HepG2 (cell line): ENCODE results near the gene GPR68. TPM values are rescaled to one million over a fixed set of nuclear protein-coding genes. Genes with fewer than 3 reads are reported as not detected.

Experiments used
- ATAC-seq: fragments of 200-7000 bp; cut with Tn5 transposase; 3 replicates; pipeline ENCODE4 v1.9.1; 2020; ENCODE audit warnings: mild to moderate bottlenecking, moderate library complexity
- BruUV-seq: library from RNA; stranded (reverse); fragments of 400-500 nt; replicated peaks from 2 replicates; lab custom pipeline; 2021; lab: Mats Ljungman, UMichigan
- CTCF ChIA-PET: fragments of 300-600 bp; formaldehyde crosslinking; extraction: SDS; loops from one replicate; lab custom pipeline; 2021; ENCODE audit warnings: low total read pairs, inconsistent platforms, low intra/inter-chr PET ratio; lab: Yijun Ruan, JAX
- POLR2A ChIA-PET: fragments of 350-600 bp; sonication (Branson Sonifier 250); formaldehyde crosslinking; loops from one replicate; lab custom pipeline; 2020; ENCODE audit warnings: antibody characterized with exemption, inconsistent platforms; lab: Yijun Ruan, JAX
- DNase-seq: peaks from one replicate; pipeline ENCODE4 v3.0.0-alpha.2; 2015; ENCODE audit warnings: low spot score
- FAIRE-seq: peaks from 3 replicates; lab custom pipeline; 2011; peaks lifted over from hg19 to GRCh38; lab: Jason Lieb, UNC
- H2AFZ ChIP-seq: one replicate; pipeline ENCODE4 v1.6.1; 2011; ENCODE audit warnings: low read length, inconsistent platforms
- H3K27ac ChIP-seq: fragments of 300-600 bp; 3 replicates; pipeline ENCODE4 v1.8.0; 2011; ENCODE audit warnings: mixed run types, mild to moderate bottlenecking, mixed read lengths, low read length, inconsistent platforms; ENCODE audit not compliant: insufficient read depth; ENCODE audit errors: extremely low read length
- H3K27me3 ChIP-seq, 2 experiments: fragments of 200-600 bp in 1 of 2; 2 replicates in 1 of 2; 3 replicates in 1 of 2; pipeline versions ENCODE4 v1.6.0 to v1.8.0; 2011; ENCODE audit warnings: low read length in 2 of 2, mild to moderate bottlenecking in 2 of 2, moderate library complexity in 2 of 2, inconsistent platforms in 1 of 2; ENCODE audit not compliant: insufficient read depth in 2 of 2, control insufficient read depth in 1 of 2
- H3K36me3 ChIP-seq, 2 experiments: fragments of 200-600 bp in 1 of 2; replicated peaks in 1 of 2; 2 replicates in 1 of 2; 3 replicates in 1 of 2; pipeline versions ENCODE4 v1.5.1 to v1.8.0; 2011; ENCODE audit warnings: low read length in 2 of 2, inconsistent platforms in 1 of 2; ENCODE audit not compliant: insufficient read depth in 2 of 2, control insufficient read depth in 1 of 2
- H3K4me1 ChIP-seq: 2 replicates; pipeline ENCODE4 v1.5.1; 2012; ENCODE audit warnings: low read length, inconsistent platforms; ENCODE audit not compliant: insufficient read depth
- H3K4me2 ChIP-seq: 2 replicates; pipeline ENCODE4 v1.6.0; 2011; ENCODE audit warnings: low read depth, low read length, inconsistent platforms
- H3K4me3 ChIP-seq, 3 experiments: fragments of 200-600 bp in 1 of 3; sonication (generic), shearing (Covaris generic) in 1 of 3; replicated peaks in 1 of 3; 2 replicates each; pipeline ENCODE4 v1.5.1; 2011 to 2016; ENCODE audit warnings: low read length in 3 of 3, inconsistent platforms in 2 of 3, low read depth in 2 of 3, mild to moderate bottlenecking in 2 of 3, control low read depth in 1 of 3, mixed read lengths in 1 of 3; ENCODE audit not compliant: insufficient read depth in 1 of 3
- H3K79me2 ChIP-seq: one replicate; pipeline ENCODE4 v1.6.1; 2011; ENCODE audit warnings: low read length, inconsistent platforms; ENCODE audit not compliant: insufficient read depth
- H3K9ac ChIP-seq: 2 replicates; pipeline ENCODE4 v1.6.0; 2011; ENCODE audit warnings: mild to moderate bottlenecking, low read depth, low read length, inconsistent platforms; ENCODE audit not compliant: insufficient read depth
- H3K9me3 ChIP-seq: 2 replicates; pipeline ENCODE4 v1.5.1; 2012; ENCODE audit warnings: mild to moderate bottlenecking, low read length
- H4K20me1 ChIP-seq: 2 replicates; pipeline ENCODE4 v1.6.0; 2011; ENCODE audit warnings: inconsistent platforms, mild to moderate bottlenecking, low read length, moderate library complexity; ENCODE audit not compliant: insufficient read depth
- ATF7-NPFF ChIP-seq: sonication (generic); formaldehyde crosslinking; IDR thresholded peaks from 2 replicates; pipeline ENCODE4 v1.8.1; 2023; ENCODE audit warnings: mild to moderate bottlenecking, low read depth, missing genetic modification reagents, moderate library complexity
- EED ChIP-seq: sonication (generic); formaldehyde crosslinking; IDR thresholded peaks from 2 replicates; pipeline ENCODE4 v1.5.0; 2020; ENCODE audit warnings: mild to moderate bottlenecking, missing genetic modification reagents
- ETV6 ChIP-seq: sonication (generic); formaldehyde crosslinking; conservative IDR thresholded peaks from 2 replicates; pipeline ENCODE4 v1.4.0; 2020; ENCODE audit warnings: missing genetic modification reagents
- MED1 ChIP-seq: sonication (generic); formaldehyde crosslinking; IDR thresholded peaks from 2 replicates; pipeline ENCODE4 v1.4.0; 2020; ENCODE audit warnings: missing genetic modification reagents
- REPIN1 ChIP-seq: sonication (generic); formaldehyde crosslinking; IDR thresholded peaks from 2 replicates; pipeline ENCODE4 v1.8.0; 2022; ENCODE audit warnings: missing genetic modification reagents, low read depth, mild to moderate bottlenecking, borderline replicate concordance
- RXRA ChIP-seq: sonication (generic); formaldehyde crosslinking; IDR thresholded peaks from 2 replicates; pipeline ENCODE4 v1.5.1; 2020; ENCODE audit warnings: missing genetic modification reagents
- TEAD3 ChIP-seq: optimal IDR thresholded peaks from 2 replicates; pipeline ENCODE3; 2016; ENCODE audit warnings: borderline replicate concordance
- ZNF101 ChIP-seq: sonication (generic); formaldehyde crosslinking; IDR thresholded peaks from 2 replicates; pipeline ENCODE4 v1.4.0; 2020; ENCODE audit warnings: mild to moderate bottlenecking, low read depth, missing genetic modification reagents, borderline replicate concordance
- ZNF121 ChIP-seq: sonication (generic); formaldehyde crosslinking; IDR thresholded peaks from 2 replicates; pipeline ENCODE4 v1.5.0; 2020; ENCODE audit warnings: mild to moderate bottlenecking, missing genetic modification reagents
- ZNF34 ChIP-seq: sonication (generic); formaldehyde crosslinking; IDR thresholded peaks from 2 replicates; pipeline ENCODE4 v1.4.0; 2020; ENCODE audit warnings: mild to moderate bottlenecking, missing genetic modification reagents, borderline replicate concordance
- ZNF441 ChIP-seq: sonication (generic); formaldehyde crosslinking; IDR thresholded peaks from 2 replicates; pipeline ENCODE4 v1.7.0; 2021; ENCODE audit warnings: missing genetic modification reagents, borderline replicate concordance
- ZNF557 ChIP-seq: sonication (generic); formaldehyde crosslinking; IDR thresholded peaks from 2 replicates; pipeline ENCODE4 v1.4.0; 2020; ENCODE audit warnings: missing genetic modification reagents
- ZNF713 ChIP-seq: sonication (generic); formaldehyde crosslinking; IDR thresholded peaks from 2 replicates; pipeline ENCODE4 v1.4.0; 2020; ENCODE audit warnings: mild to moderate bottlenecking, missing genetic modification reagents
- WGBS: methylation state at CpG from one replicate; pipeline ENCODE4 v1.1.6; 2017; ENCODE audit warnings: low lambda C conversion rate; 5-methylcytosine and 5-hydroxymethylcytosine counted together
- in situ Hi-C: cut with HindIII; loops from 2 replicates; pipeline ENCODE4 v1.10.0; 2017; ENCODE audit warnings: low pct_unique_long_range_greater_than_20kb; ENCODE audit not compliant: extremely low pct_ligation_motif_present
- intact Hi-C: fragments of 100-400 bp; cut with micrococcal nuclease; formaldehyde crosslinking; loops from one replicate; pipeline ENCODE4 v1.10.0; 2022; ENCODE audit not compliant: unreplicated experiment
- polyA plus RNA-seq, 8 experiments: library from polyadenylated mRNA; depleted of rRNA in 3 of 8; stranded (reverse) in 7 of 8; unstranded in 1 of 8; fragments of >200 nt; fragmentation: Illumina TruSeq in 4 of 8; extraction: Trizol in 4 of 8; gene quantifications; 2 replicates each; pipeline versions ENCODE4 v1.2.1 to v1.2.3, GENCODE V29; 2011 to 2016; ENCODE audit warnings: low read depth in 4 of 8, missing spikeins in 1 of 8, mixed read lengths in 1 of 8; ENCODE audit not compliant: insufficient read depth in 1 of 8
- total RNA-seq, 5 experiments: library from RNA; depleted of rRNA; stranded (reverse); fragments of >200 nt; fragmentation: Illumina TruSeq; extraction: Trizol; gene quantifications; 2 replicates each; pipeline ENCODE4 v1.2.3, GENCODE V29; 2016; ENCODE audit warnings: low read depth in 1 of 5
- TF ChIP-seq, protein P1 (sequence below): sonication (generic); formaldehyde crosslinking; IDR thresholded peaks from 2 replicates; pipeline ENCODE4 v1.8.0; 2022; ENCODE audit warnings: low read depth, missing genetic modification reagents
- TF ChIP-seq, protein P2 (sequence below), 2 experiments: fragments of 450-650 bp in 1 of 2; sonication (generic) in 1 of 2; formaldehyde crosslinking; IDR thresholded peaks; 2 replicates each; pipeline versions ENCODE4 v1.5.0 to v1.8.0; 2020 to 2022; ENCODE audit warnings: mild to moderate bottlenecking in 1 of 2, missing genetic modification reagents in 1 of 2
- TF ChIP-seq, protein P3 (sequence below): sonication (generic); formaldehyde crosslinking; IDR thresholded peaks from 2 replicates; pipeline ENCODE4 v1.8.0; 2022; ENCODE audit warnings: missing genetic modification reagents, mild to moderate bottlenecking, borderline replicate concordance
- TF ChIP-seq, protein P4 (sequence below): sonication (generic); formaldehyde crosslinking; IDR thresholded peaks from 2 replicates; pipeline ENCODE4 v1.4.0; 2020; ENCODE audit warnings: missing genetic modification reagents, borderline replicate concordance

The GPR68 gene
- total and polyA plus RNA-seq, 2 of the 13 experiments (the other 11 are each of a cell fraction or from before 2014, with no cell fraction given), result not detected

DNA sequence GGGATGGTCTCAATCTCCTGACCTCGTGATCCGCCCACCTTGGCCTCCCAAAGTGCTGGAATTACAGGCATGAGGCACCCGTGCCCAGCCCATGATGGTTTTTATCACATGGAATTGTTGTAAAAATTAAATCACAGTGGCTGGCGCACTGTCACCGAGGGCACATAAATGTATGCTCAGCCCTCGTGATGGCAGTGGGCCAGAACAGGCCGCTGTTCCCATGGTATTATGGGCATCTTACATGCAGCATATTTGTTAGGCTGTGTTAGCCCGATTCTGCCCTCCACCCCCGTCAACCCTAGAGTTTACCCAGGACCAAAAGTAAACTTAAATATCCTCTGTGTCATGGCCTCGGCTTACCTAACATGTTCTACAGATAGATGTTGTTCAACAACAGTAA is 48.6 kb downstream of the GPR68 start:
- no peak overlapping the region for H3K9ac ChIP-seq
- H4K20me1 ChIP-seq, result no peaks in the 10 kb centered on the region
- H3K27ac ChIP-seq, result no peak overlapping the region
- ATAC-seq (no peak), FAIRE-seq (no peak), DNase-seq (no peak)
- 91% methylated on average over 10 of the region's 10 CpGs for WGBS
- no peak overlapping the region for H3K4me3 ChIP-seq
- H3K36me3 ChIP-seq, result peaks cover 8 to 48% of the 10 kb centered on the region in 2 experiments
- no peaks in the 10 kb centered on the region for H3K4me1 ChIP-seq
- BruUV-seq, result no TSS peak
- H3K4me2 ChIP-seq, result no peak overlapping the region
- ChIA-PET CTCF (no interaction called here), POLR2A (no interaction called here)
- in situ Hi-C loops, result no loop called here
- no peaks in the 10 kb centered on the region for H3K27me3 ChIP-seq
- H3K9me3 ChIP-seq, result peaks cover 4% of the 10 kb centered on the region; the same call in 1 of the 2 replicates
- no peaks in the 10 kb centered on the region for H3K79me2 ChIP-seq
- H2AFZ ChIP-seq, result no peak overlapping the region
- TF ChIP-seq REPIN1 (no peak), MED1 (no peak), ZNF121 (no peak), TEAD3 (no peak), EED (CRISPR knock-in tag) (no peak), ZNF101 (CRISPR knock-in tag) (no peak), ZNF34 (no peak), RXRA (CRISPR knock-in tag) (no peak), ZNF441 (CRISPR knock-in tag) (no peak), ETV6 (CRISPR knock-in tag) (no peak), ATF7-NPFF (CRISPR knock-in tag) (no peak), ZNF557 (no peak), ZNF713 (CRISPR knock-in tag) (no peak)
- TF ChIP-seq, protein P1, sequence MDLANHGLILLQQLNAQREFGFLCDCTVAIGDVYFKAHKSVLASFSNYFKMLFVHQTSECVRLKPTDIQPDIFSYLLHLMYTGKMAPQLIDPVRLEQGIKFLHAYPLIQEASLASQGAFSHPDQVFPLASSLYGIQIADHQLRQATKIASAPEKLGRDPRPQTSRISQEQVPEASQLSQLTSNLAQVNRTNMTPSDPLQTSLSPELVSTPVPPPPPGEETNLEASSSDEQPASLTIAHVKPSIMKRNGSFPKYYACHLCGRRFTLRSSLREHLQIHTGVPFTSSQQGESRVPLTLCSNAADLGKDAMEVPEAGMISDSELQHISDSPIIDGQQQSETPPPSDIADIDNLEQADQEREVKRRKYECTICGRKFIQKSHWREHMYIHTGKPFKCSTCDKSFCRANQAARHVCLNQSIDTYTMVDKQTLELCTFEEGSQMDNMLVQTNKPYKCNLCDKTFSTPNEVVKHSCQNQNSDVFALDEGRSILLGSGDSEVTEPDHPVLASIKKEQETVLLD, result no peak
- TF ChIP-seq, protein P2, sequence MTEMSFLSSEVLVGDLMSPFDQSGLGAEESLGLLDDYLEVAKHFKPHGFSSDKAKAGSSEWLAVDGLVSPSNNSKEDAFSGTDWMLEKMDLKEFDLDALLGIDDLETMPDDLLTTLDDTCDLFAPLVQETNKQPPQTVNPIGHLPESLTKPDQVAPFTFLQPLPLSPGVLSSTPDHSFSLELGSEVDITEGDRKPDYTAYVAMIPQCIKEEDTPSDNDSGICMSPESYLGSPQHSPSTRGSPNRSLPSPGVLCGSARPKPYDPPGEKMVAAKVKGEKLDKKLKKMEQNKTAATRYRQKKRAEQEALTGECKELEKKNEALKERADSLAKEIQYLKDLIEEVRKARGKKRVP (CRISPR knock-in tag; IDR thresholded peaks at IDR 0.05), result no peak
- TF ChIP-seq, protein P3, sequence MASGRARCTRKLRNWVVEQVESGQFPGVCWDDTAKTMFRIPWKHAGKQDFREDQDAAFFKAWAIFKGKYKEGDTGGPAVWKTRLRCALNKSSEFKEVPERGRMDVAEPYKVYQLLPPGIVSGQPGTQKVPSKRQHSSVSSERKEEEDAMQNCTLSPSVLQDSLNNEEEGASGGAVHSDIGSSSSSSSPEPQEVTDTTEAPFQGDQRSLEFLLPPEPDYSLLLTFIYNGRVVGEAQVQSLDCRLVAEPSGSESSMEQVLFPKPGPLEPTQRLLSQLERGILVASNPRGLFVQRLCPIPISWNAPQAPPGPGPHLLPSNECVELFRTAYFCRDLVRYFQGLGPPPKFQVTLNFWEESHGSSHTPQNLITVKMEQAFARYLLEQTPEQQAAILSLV, result no peak
- TF ChIP-seq, protein P4, sequence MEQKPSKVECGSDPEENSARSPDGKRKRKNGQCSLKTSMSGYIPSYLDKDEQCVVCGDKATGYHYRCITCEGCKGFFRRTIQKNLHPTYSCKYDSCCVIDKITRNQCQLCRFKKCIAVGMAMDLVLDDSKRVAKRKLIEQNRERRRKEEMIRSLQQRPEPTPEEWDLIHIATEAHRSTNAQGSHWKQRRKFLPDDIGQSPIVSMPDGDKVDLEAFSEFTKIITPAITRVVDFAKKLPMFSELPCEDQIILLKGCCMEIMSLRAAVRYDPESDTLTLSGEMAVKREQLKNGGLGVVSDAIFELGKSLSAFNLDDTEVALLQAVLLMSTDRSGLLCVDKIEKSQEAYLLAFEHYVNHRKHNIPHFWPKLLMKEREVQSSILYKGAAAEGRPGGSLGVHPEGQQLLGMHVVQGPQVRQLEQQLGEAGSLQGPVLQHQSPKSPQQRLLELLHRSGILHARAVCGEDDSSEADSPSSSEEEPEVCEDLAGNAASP, result no peak
- TF ChIP-seq, all 625 proteins: peak for 0
- intact Hi-C loops, result no loop called here
